Skin epidermis (tissue), 12 donors: ENCODE measurements around the gene TMEM106C.

Source experiments
- H3K27ac ChIP-seq, 21 experiments: fragments of 200-600 bp; sonication (generic) in 11 of 21; one replicate each; pipeline ENCODE4 v1.5.0; 2020; ENCODE audit warnings: mild to moderate bottlenecking in 3 of 21, inconsistent platforms in 2 of 21, moderate library complexity in 2 of 21
- H3K4me3 ChIP-seq, 7 experiments: fragments of 200-600 bp; sonication (generic) in 2 of 7; one replicate each; pipeline ENCODE4 v1.5.0; 2020; ENCODE audit warnings: inconsistent platforms in 2 of 7, mild to moderate bottlenecking in 2 of 7, moderate library complexity in 1 of 7

TMEM106C gene

DNA sequence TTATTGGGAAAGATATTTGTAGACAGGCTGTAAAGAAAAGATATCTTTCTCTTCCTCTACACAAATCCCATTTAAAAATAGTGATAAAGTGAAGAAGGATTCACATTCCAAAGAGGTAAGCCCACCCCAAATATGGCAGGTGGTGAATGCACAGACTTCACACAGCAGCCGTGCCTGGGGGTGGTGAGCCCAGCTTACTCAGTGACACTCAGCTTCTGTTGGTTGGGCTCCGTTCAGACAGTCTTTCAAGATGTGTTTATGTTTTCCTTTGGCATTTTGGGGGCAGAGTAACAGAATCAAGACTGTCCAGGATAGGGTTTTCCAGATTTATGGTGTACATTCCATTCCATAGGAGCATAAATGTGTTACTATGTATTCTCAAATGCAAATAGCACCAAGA lies 45.0 kb downstream of the TMEM106C start:
- Histone ChIP-seq H3K4me3 (no peak overlapping the region), H3K27ac (no peak overlapping the region)

- Histone ChIP-seq H3K4me3 (no peak overlapping the region), H3K27ac (no peak overlapping the region)
These were observed 45.6 kb downstream of the TMEM106C start for GRCh38 chr12:48008950-48009349.

- no peak overlapping the region for H3K4me3 ChIP-seq
These were observed 46.1 kb downstream of the TMEM106C start for GRCh38 chr12:48009471-48009870.

GRCh38 chr12:48010366-48010970 lies 47.1 kb downstream of the TMEM106C start:
- Histone ChIP-seq H3K4me3 (no peak overlapping the region), H3K27ac (no peak overlapping the region)

More at GRCh38 chr12:48009471-48009870, 46.1 kb downstream of the TMEM106C start:
- H3K27ac ChIP-seq: no peak overlapping the region

- no peak overlapping the region for H3K4me3 ChIP-seq
- H3K27ac ChIP-seq: no peak overlapping the region
These were observed 48.7 kb downstream of the TMEM106C start for GRCh38 chr12:48012070-48012469.

- H3K4me3 ChIP-seq: no peak overlapping the region
- H3K27ac ChIP-seq: no peak overlapping the region
These were observed 49.9 kb downstream of the TMEM106C start for GRCh38 chr12:48013287-48013686.

- no peak overlapping the region for H3K27ac ChIP-seq
- no peak overlapping the region for H3K4me3 ChIP-seq
These were observed 51.7 kb downstream of the TMEM106C start for GRCh38 chr12:48015129-48015528.

DNA sequence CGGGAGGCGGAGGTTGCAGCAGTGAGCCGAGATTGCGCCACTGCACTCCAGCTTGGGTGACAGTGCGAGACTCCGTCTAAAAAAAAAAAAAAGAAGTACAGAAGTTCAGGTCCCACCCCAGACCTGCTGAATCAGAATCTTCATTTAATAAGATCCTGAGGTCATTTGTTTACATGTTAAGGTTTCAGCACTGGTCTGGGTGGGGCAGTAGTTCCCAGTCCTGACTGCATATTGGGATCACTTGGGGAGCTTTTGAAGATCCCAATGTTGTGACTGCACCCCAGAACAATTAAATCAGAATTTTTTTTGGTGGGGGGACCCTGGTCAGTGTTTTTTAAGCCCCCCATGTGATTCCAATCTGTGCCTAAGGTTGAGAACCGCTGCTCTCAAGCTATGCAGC lies 52.6 kb downstream of the TMEM106C start:
- H3K4me3 ChIP-seq: no peak overlapping the region
- H3K27ac ChIP-seq: no peak overlapping the region

- no peak overlapping the region for H3K4me3 ChIP-seq
- no peak overlapping the region for H3K27ac ChIP-seq
These were observed 53.1 kb downstream of the TMEM106C start for GRCh38 chr12:48016373-48017020.

GRCh38 chr12:48017496-48017895 lies 54.1 kb downstream of the TMEM106C start:
- Histone ChIP-seq H3K27ac (no peak overlapping the region), H3K4me3 (no peak overlapping the region)

GRCh38 chr12:48017921-48018617 lies 54.7 kb downstream of the TMEM106C start:
- Histone ChIP-seq H3K27ac (no peak overlapping the region), H3K4me3 (no peak overlapping the region)
